ENCODE data around the gene SPATA13. TPM values are rescaled to one million over a fixed set of nuclear protein-coding genes. Genes with fewer than 3 reads are reported as not detected.

Gene SPATA13
- total RNA-seq, 3 donors from 2014 or later: 35.2 to 59.5 (median 35.6) TPM

GRCh38 chr13:24223341-24224231 is 63.1 kb downstream of the SPATA13 start:
- no peak for DNase-seq
- no peak for ATAC-seq
- intact Hi-C loops (cut with DNase I, micrococcal nuclease): loop anchor here (5.0 to 10.0 kb wide), 2 partner anchors 169 to 201 kb away; no protein-coding TSS in a partner anchor
- H3K9me3 ChIP-seq: no peaks in the 10 kb centered on the region
- no peak for TF ChIP-seq CTCF (IDR thresholded peaks at IDR 0.05)
- peaks cover 7% of the 10 kb centered on the region for H3K36me3 ChIP-seq (ENCODE audit: low read depth)
- peaks cover 5% of the 10 kb centered on the region for H3K4me1 ChIP-seq (ENCODE audit: low read depth)
- no peak overlapping the region for H3K4me3 ChIP-seq

GRCh38 chr13:24224232-24224680 is 63.7 kb downstream of the SPATA13 start:
- Histone ChIP-seq H3K4me1 (ENCODE audit: low read depth) (peaks cover 5% of the 10 kb centered on the region), H3K36me3 (ENCODE audit: low read depth) (peaks cover 7% of the 10 kb centered on the region), H3K4me3 (no peak overlapping the region), H3K9me3 (no peaks in the 10 kb centered on the region)
- intact Hi-C loops (cut with DNase I, micrococcal nuclease): loop anchor here (5.0 to 10.0 kb wide), 2 partner anchors 169 to 202 kb away; no protein-coding TSS in a partner anchor
- no peak for DNase-seq
- ATAC-seq: no peak
- no peak for TF ChIP-seq CTCF (IDR thresholded peaks at IDR 0.05)

GRCh38 chr13:24225062-24225461 is 64.5 kb downstream of the SPATA13 start:
- Histone ChIP-seq H3K4me1 (ENCODE audit: low read depth) (peaks cover 5% of the 10 kb centered on the region), H3K4me3 (no peak overlapping the region), H3K36me3 (ENCODE audit: low read depth) (peaks cover 7% of the 10 kb centered on the region), H3K9me3 (no peaks in the 10 kb centered on the region)
- DNase-seq: no peak
- TF ChIP-seq CTCF (IDR thresholded peaks at IDR 0.05): no peak
- no peak for ATAC-seq
- intact Hi-C loops (cut with DNase I, micrococcal nuclease): loop anchor here in 1 of 2 donors (10.0 kb wide), 1 partner anchor 170 kb away; no protein-coding TSS in a partner anchor

- H3K4me1 ChIP-seq (ENCODE audit: low read depth): peaks cover 5% of the 10 kb centered on the region
- H3K36me3 ChIP-seq (ENCODE audit: low read depth): peaks cover 7% of the 10 kb centered on the region
- ATAC-seq: no peak
- H3K4me3 ChIP-seq: no peak overlapping the region
- intact Hi-C loops (cut with DNase I, micrococcal nuclease): loop anchor here in 1 of 2 donors (10.0 kb wide), 1 partner anchor 171 kb away; no protein-coding TSS in a partner anchor
- no peak for DNase-seq
- TF ChIP-seq CTCF (IDR thresholded peaks at IDR 0.05): no peak
- H3K9me3 ChIP-seq: no peaks in the 10 kb centered on the region
These were observed 65.4 kb downstream of the SPATA13 start for GRCh38 chr13:24225930-24226329.

GRCh38 chr13:24226762-24227161 is 66.2 kb downstream of the SPATA13 start:
- Histone ChIP-seq H3K4me1 (ENCODE audit: low read depth) (peaks cover 5% of the 10 kb centered on the region), H3K9me3 (no peaks in the 10 kb centered on the region), H3K4me3 (no peak overlapping the region), H3K36me3 (ENCODE audit: low read depth) (peaks cover 7% of the 10 kb centered on the region)
- DNase-seq: no peak
- intact Hi-C loops (cut with DNase I, micrococcal nuclease): loop anchor here in 1 of 2 donors (10.0 kb wide), 1 partner anchor 172 kb away; no protein-coding TSS in a partner anchor
- no peak for ATAC-seq
- TF ChIP-seq CTCF (IDR thresholded peaks at IDR 0.05): no peak

All from mucosa of descending colon (tissue), 3 donors.